Measurements from ENCODE around the gene NCAPG2. TPM values are rescaled to one million over a fixed set of nuclear protein-coding genes. Genes with fewer than 3 reads are reported as not detected.

Gene NCAPG2
- total and polyA plus RNA-seq, 10 of the 15 experiments (the other 5 are each of a cell fraction or from before 2014, with no cell fraction given) = 11.2 to 78.2 (median 49.2) TPM

GRCh38 chr7:158602905-158603772 lies 101.5 kb downstream of the NCAPG2 start (continued):
- TF ChIP-seq FOXM1 (IDR thresholded peaks at IDR 0.05; ENCODE audit: low read depth, low read length) (no peak), HCFC1 (IDR thresholded peaks at IDR 0.05; ENCODE audit: low read length) (no peak), NBN (IDR thresholded peaks at IDR 0.05) (no peak), IRF4 (IDR thresholded peaks at IDR 0.05; ENCODE audit: low read depth, low read length) (no peak), SUPT20H (IDR thresholded peaks at IDR 0.05; ENCODE audit: borderline replicate concordance, control insufficient read depth, low read depth, low read length) (no peak), CHD2 (IDR thresholded peaks at IDR 0.05; ENCODE audit: borderline replicate concordance, low read depth, low read length) (no peak), NR2F1 (conservative IDR thresholded peaks at IDR 0.05) (no peak), MEF2A (IDR thresholded peaks at IDR 0.05; ENCODE audit: insufficient read depth, low read depth, low read length) (no peak), HDAC6 (IDR thresholded peaks at IDR 0.05; ENCODE audit: unreplicated experiment) (no peak), RELA (IDR thresholded peaks at IDR 0.05; ENCODE audit: borderline replicate concordance, partially characterized antibody) (no peak), CREB1 (IDR thresholded peaks at IDR 0.05; ENCODE audit: low read depth) (peak; percentile 63), SIX5 (IDR thresholded peaks at IDR 0.05; ENCODE audit: low read depth, low read length, severe bottlenecking) (no peak), CBX5 (IDR thresholded peaks at IDR 0.05; ENCODE audit: low read depth) (no peak), MYC (IDR thresholded peaks at IDR 0.05; ENCODE audit: insufficient read depth, insufficient read length, insufficient replicate concordance, low read length, severe bottlenecking) (no peak)
- TF ChIP-seq, protein P1, sequence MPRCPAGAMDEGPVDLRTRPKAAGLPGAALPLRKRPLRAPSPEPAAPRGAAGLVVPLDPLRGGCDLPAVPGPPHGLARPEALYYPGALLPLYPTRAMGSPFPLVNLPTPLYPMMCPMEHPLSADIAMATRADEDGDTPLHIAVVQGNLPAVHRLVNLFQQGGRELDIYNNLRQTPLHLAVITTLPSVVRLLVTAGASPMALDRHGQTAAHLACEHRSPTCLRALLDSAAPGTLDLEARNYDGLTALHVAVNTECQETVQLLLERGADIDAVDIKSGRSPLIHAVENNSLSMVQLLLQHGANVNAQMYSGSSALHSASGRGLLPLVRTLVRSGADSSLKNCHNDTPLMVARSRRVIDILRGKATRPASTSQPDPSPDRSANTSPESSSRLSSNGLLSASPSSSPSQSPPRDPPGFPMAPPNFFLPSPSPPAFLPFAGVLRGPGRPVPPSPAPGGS (IDR thresholded peaks at IDR 0.05; ENCODE audit: borderline replicate concordance, insufficient read depth, low read depth, low read length, poor library complexity, severe bottlenecking) = peak; percentile 24
- TF ChIP-seq, protein P2, sequence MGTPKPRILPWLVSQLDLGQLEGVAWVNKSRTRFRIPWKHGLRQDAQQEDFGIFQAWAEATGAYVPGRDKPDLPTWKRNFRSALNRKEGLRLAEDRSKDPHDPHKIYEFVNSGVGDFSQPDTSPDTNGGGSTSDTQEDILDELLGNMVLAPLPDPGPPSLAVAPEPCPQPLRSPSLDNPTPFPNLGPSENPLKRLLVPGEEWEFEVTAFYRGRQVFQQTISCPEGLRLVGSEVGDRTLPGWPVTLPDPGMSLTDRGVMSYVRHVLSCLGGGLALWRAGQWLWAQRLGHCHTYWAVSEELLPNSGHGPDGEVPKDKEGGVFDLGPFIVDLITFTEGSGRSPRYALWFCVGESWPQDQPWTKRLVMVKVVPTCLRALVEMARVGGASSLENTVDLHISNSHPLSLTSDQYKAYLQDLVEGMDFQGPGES (IDR thresholded peaks at IDR 0.05) = no peak
